HEK293 (cell line): ENCODE measurements around the gene NEAT1.

Experiments
- AEBP2 ChIP-seq: fragments of 450-650 bp; formaldehyde crosslinking; IDR thresholded peaks from 2 replicates; pipeline ENCODE4 v1.5.1; 2016; ENCODE audit warnings: missing biosample characterization, missing genetic modification characterization, borderline replicate concordance
- BCL11B ChIP-seq: fragments of 450-650 bp; formaldehyde crosslinking; IDR thresholded peaks from 2 replicates; pipeline ENCODE4 v1.5.1; 2016; ENCODE audit warnings: low read depth, missing biosample characterization, missing genetic modification characterization
- EGR2 ChIP-seq: fragments of 450-650 bp; formaldehyde crosslinking; IDR thresholded peaks from 2 replicates; pipeline ENCODE4 v1.5.1; 2016; ENCODE audit warnings: low read depth, missing biosample characterization, missing genetic modification characterization
- GFI1B ChIP-seq: fragments of 450-650 bp; formaldehyde crosslinking; IDR thresholded peaks from 2 replicates; pipeline ENCODE4 v1.5.1; 2016; ENCODE audit warnings: missing biosample characterization, missing genetic modification characterization
- GLIS1 ChIP-seq: fragments of 450-650 bp; formaldehyde crosslinking; IDR thresholded peaks from 2 replicates; pipeline ENCODE4 v1.5.1; 2016; ENCODE audit warnings: missing biosample characterization, missing genetic modification characterization
- GLIS2 ChIP-seq: fragments of 450-650 bp; formaldehyde crosslinking; IDR thresholded peaks from 2 replicates; pipeline ENCODE4 v1.5.1; 2016; ENCODE audit warnings: missing biosample characterization, missing genetic modification characterization
- KLF1 ChIP-seq: fragments of 450-650 bp; formaldehyde crosslinking; IDR thresholded peaks from 2 replicates; pipeline ENCODE4 v1.5.1; 2016; ENCODE audit warnings: missing biosample characterization, missing genetic modification characterization
- PATZ1 ChIP-seq: fragments of 450-650 bp; formaldehyde crosslinking; IDR thresholded peaks from 2 replicates; pipeline ENCODE4 v1.5.1; 2016; ENCODE audit warnings: missing biosample characterization, missing genetic modification characterization
- PRDM10 ChIP-seq: fragments of 450-650 bp; formaldehyde crosslinking; IDR thresholded peaks from 2 replicates; pipeline ENCODE4 v1.5.1; 2016; ENCODE audit warnings: missing biosample characterization, missing genetic modification characterization
- TCF7L2 ChIP-seq: IDR thresholded peaks from 2 replicates; pipeline ENCODE4 v1.6.1; 2011; ENCODE audit warnings: low read depth, mild to moderate bottlenecking, inconsistent platforms, low read length, moderate library complexity, borderline replicate concordance
- YY2 ChIP-seq: fragments of 450-650 bp; formaldehyde crosslinking; IDR thresholded peaks from 2 replicates; pipeline ENCODE4 v1.5.1; 2016; ENCODE audit warnings: missing biosample characterization, missing genetic modification characterization
- ZBTB1 ChIP-seq: fragments of 450-650 bp; formaldehyde crosslinking; IDR thresholded peaks from 2 replicates; pipeline ENCODE4 v1.5.1; 2016; ENCODE audit warnings: missing biosample characterization, missing genetic modification characterization
- ZBTB26 ChIP-seq: fragments of 450-650 bp; formaldehyde crosslinking; optimal IDR thresholded peaks from 2 replicates; pipeline ENCODE3; 2016; ENCODE audit warnings: missing biosample characterization, mild to moderate bottlenecking, missing genetic modification characterization
- ZBTB44 ChIP-seq: fragments of 450-650 bp; IDR thresholded peaks from 2 replicates; pipeline ENCODE4 v1.5.1; 2018; ENCODE audit warnings: missing biosample characterization, mild to moderate bottlenecking, missing genetic modification characterization
- ZBTB6 ChIP-seq: fragments of 450-650 bp; formaldehyde crosslinking; IDR thresholded peaks from 2 replicates; pipeline ENCODE4 v1.5.1; 2017; ENCODE audit warnings: missing biosample characterization, missing genetic modification characterization
- ZEB2 ChIP-seq: fragments of 450-650 bp; formaldehyde crosslinking; IDR thresholded peaks from 2 replicates; pipeline ENCODE4 v1.5.1; 2016; ENCODE audit warnings: missing biosample characterization, missing genetic modification characterization
- ZFP69B ChIP-seq: fragments of 450-650 bp; formaldehyde crosslinking; IDR thresholded peaks from 2 replicates; pipeline ENCODE4 v1.5.1; 2016; ENCODE audit warnings: missing biosample characterization, missing genetic modification characterization
- ZIC2 ChIP-seq: fragments of 450-650 bp; formaldehyde crosslinking; IDR thresholded peaks from 2 replicates; pipeline ENCODE4 v1.5.1; 2016; ENCODE audit warnings: missing biosample characterization, missing genetic modification characterization
- ZNF157 ChIP-seq: fragments of 450-650 bp; formaldehyde crosslinking; IDR thresholded peaks from 2 replicates; pipeline ENCODE4 v1.5.1; 2016; ENCODE audit warnings: missing biosample characterization, missing genetic modification characterization
- ZNF221 ChIP-seq: fragments of 450-650 bp; formaldehyde crosslinking; IDR thresholded peaks from 2 replicates; pipeline ENCODE4 v1.5.1; 2017; ENCODE audit warnings: missing biosample characterization, missing genetic modification characterization, borderline replicate concordance
- ZNF239 ChIP-seq: fragments of 450-650 bp; formaldehyde crosslinking; IDR thresholded peaks from 2 replicates; pipeline ENCODE4 v1.5.1; 2016; ENCODE audit warnings: missing biosample characterization, missing genetic modification characterization
- ZNF37A ChIP-seq: fragments of 450-650 bp; IDR thresholded peaks from 2 replicates; pipeline ENCODE4 v1.5.1; 2018; ENCODE audit warnings: missing biosample characterization, missing genetic modification characterization
- ZNF404 ChIP-seq: fragments of 450-650 bp; formaldehyde crosslinking; IDR thresholded peaks from 2 replicates; pipeline ENCODE4 v1.5.1; 2017; ENCODE audit warnings: missing biosample characterization, missing genetic modification characterization
- ZNF473 ChIP-seq: fragments of 450-650 bp; formaldehyde crosslinking; IDR thresholded peaks from 2 replicates; pipeline ENCODE4 v1.5.1; 2017; ENCODE audit warnings: missing biosample characterization, missing genetic modification characterization
- ZNF707 ChIP-seq: fragments of 450-650 bp; formaldehyde crosslinking; IDR thresholded peaks from 2 replicates; pipeline ENCODE4 v1.5.1; 2016; ENCODE audit warnings: missing biosample characterization, missing genetic modification characterization
- ZNF76 ChIP-seq: fragments of 450-650 bp; formaldehyde crosslinking; IDR thresholded peaks from 2 replicates; pipeline ENCODE4; 2016; ENCODE audit warnings: low read depth, missing biosample characterization, missing genetic modification characterization, borderline replicate concordance
- ZSCAN23 ChIP-seq: fragments of 450-650 bp; formaldehyde crosslinking; IDR thresholded peaks from 2 replicates; pipeline ENCODE4 v1.5.1; 2016; ENCODE audit warnings: missing biosample characterization, missing genetic modification characterization
- ZXDB ChIP-seq: fragments of 450-650 bp; formaldehyde crosslinking; IDR thresholded peaks from 2 replicates; pipeline ENCODE4 v1.5.1; 2016; ENCODE audit warnings: missing biosample characterization, missing genetic modification characterization

NEAT1 gene

GRCh38 chr11:65421794-65422632, 585 bp upstream of the NEAT1 start (continued):
- 0 out of 2 replicates have a peak, but pooled peaks have one; percentile 37 for TF ChIP-seq ZNF404 (tag by site-specific recombination)
- peak; percentile 89 for TF ChIP-seq BCL11B (tag by site-specific recombination)
- 0 out of 2 replicates have a peak, but pooled peaks have one; percentile 22 for TF ChIP-seq ZBTB44 (tag by site-specific recombination)
- no peak for TF ChIP-seq TCF7L2
- TF ChIP-seq ZNF157, result no peak
- TF ChIP-seq ZNF473, result no peak
- no peak for TF ChIP-seq ZNF221 (tag by site-specific recombination)
- no peak for TF ChIP-seq ZNF37A (tag by site-specific recombination)
- TF ChIP-seq ZBTB1 (tag by site-specific recombination), result peak; percentile 96
- peak; percentile 74 for TF ChIP-seq ZBTB6 (tag by site-specific recombination)
- peak; percentile 88 for TF ChIP-seq ZXDB (tag by site-specific recombination)
- TF ChIP-seq GFI1B (tag by site-specific recombination), result no peak
- peak; percentile 97 for TF ChIP-seq ZEB2
- TF ChIP-seq ZNF239 (tag by site-specific recombination), result no peak
- TF ChIP-seq ZFP69B (tag by site-specific recombination), result no peak
- no peak for TF ChIP-seq ZSCAN23 (tag by site-specific recombination)
- peak; percentile 90 for TF ChIP-seq PATZ1 (tag by site-specific recombination)
- peak; percentile 42; the same call in 1 of the 2 replicates for TF ChIP-seq ZNF76 (tag by site-specific recombination)
- TF ChIP-seq GLIS1 (tag by site-specific recombination), result 0 out of 2 replicates have a peak, but pooled peaks have one; percentile 19
- peak; percentile 94 for TF ChIP-seq KLF1 (tag by site-specific recombination)
- TF ChIP-seq ZIC2 (tag by site-specific recombination), result peak; percentile 97
- peak; percentile 93 for TF ChIP-seq ZBTB26 (tag by site-specific recombination)
- 0 out of 2 replicates have a peak, but pooled peaks have one; percentile 17 for TF ChIP-seq YY2 (tag by site-specific recombination)
- peak; percentile 53; the same call in 1 of the 2 replicates for TF ChIP-seq EGR2 (tag by site-specific recombination)
- TF ChIP-seq ZNF707 (tag by site-specific recombination), result no peak
- peak; percentile 37; the same call in 1 of the 2 replicates for TF ChIP-seq PRDM10
- TF ChIP-seq GLIS2 (tag by site-specific recombination), result no peak
- TF ChIP-seq AEBP2, result no peak
